ENCODE results near the gene ASTL.

The ASTL gene

DNA sequence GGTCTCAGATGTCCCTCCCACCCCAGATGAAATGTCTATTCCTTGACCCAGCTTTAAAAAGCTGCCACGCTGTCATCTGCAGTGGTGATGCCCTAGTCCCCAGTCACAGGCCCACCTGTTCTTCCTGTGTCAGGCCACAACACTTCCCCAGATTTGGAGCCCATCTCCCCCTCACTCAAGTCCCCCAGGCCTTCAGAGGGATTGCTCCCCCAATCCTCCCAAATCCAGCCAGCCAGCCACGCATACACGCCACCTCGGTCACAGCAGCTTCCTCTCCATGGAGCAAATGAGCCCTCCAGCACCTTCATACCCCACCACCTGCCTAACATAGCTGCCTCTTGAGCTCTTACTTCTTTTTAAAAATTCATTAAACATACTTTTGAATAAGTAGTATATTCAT is 7.8 kb downstream of the ASTL start:
- no peak for DNase-seq (ENCODE audit: low read depth)

DNA sequence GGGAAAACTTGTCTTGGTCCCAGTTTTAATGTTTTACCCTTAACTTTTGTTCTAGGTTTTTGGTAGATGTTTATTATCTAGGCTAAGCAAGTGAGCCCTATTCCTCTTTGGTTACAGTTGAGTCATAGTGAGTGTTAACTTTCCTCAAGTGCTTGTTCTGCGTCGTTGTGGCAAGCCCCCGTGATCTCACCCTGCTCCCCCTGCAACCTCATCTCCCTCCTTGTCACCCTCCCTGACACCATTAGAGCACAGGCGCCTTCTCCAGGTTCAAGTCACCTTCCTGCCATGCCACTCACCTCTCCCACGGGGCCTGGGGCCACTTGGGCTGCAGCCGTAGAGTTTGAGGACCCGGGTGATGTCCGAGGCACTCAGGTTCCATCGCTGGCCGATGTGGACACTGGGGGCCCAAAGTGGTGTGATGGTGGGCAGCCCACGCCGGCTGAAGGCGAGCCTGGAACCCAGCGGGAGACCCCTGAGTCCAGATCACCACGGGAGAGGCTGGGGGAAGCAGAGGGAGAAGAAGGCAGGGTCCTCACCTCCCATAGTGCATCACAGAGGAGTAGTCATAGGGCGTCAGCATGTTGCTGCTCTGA is 8.7 kb downstream of the ASTL start:
- no peak for DNase-seq (ENCODE audit: low read depth)

DNA sequence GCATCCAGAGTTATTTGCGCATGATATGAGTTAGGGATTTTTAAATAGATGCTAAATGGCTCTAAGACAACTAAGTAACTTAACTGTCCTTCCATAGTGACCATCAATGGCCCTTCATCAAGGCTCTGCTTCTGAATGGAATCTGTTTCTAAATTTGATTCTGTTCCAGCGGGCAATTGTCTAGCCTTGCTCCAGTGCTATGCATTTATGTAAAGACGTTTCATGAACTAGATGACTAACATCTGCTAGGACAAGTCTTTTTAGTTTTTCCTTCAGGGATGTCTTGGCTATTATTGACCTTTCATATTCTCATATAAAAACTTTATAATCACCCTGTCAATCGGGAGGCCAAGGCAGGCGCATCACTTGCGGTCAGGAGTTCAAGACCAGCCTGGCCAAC is 9.8 kb downstream of the ASTL start:
- DNase-seq (ENCODE audit: low read depth) = no peak

DNA sequence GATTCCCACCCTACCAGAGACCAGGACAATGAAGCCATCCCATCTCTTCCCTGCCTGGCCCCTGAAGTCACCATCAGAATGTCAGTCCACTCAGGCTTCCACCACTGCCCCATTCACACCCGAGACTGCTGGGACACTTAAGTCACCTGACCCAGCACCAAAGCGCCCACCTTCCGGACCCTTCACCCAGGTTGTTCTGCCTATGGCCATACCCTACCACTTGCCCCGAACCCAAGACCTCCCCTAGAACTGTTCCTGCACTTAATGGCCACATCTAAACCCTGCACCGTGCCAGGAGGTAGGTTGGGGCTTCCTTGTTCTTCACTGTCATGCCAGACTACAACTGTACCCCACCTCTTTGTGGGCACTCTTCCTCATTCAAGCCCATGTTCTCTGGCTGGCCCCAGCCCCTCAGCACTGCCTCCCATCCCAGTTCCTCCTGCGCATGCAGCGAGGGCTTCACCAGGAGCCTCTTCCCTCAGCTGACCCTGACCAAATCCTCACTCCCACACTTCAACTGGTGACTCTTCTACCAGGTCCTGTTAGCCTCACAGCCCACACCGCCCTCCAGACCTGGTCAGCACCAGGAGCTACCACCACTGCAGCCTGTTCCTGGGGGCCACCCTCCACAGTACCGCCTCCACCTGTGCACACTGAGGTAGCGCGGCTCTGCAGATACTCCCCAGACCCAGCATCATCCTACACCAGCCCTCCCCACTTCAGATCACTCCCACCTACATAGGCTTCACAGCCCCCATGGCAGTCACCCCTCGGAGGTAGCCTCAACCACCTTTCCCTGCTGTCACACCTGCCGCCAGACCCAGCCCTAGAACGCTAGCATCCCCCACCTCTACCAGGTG is 13.7 kb downstream of the ASTL start:
- DNase-seq (ENCODE audit: low read depth) = no peak

DNA sequence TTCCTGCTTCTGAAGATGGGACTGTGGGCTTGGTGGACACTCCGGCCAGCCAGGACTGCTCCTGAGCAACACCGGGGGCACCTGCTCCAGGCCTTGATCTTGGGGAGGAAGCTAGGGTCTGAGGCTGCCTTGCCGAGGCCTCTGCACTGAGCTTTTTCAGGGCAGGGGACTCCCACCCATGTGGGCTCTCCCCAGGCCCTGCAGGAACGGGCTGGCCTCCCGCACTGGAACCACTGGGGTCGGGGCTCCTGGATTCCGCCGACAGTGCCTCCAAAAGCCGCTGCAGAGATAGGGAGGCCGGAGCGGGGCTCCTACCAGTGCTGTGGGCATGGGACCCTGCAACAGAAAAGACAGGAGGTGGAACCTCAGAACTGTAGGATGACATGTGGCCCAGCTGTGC is 14.4 kb downstream of the ASTL start:
- no peak for DNase-seq (ENCODE audit: low read depth)

DNA sequence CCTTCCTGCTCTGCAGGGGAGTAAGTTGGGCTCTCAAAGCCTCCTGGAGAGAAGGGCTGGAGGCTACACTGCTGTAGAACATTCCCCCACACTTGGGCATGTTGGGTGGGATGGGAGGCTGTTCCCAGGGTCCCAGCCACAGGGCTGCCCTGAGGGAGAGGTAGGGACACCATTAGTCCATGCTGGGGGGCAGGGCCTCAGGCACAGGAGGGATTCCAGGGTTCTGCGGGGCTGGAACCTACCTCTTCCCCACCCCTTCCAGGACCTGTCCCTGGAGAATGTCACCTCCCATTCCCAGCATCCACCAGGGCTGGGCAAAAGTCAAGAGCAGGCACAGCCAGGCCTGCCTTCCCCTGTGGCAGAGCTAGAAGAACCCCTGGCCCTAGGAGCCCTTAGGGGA is 15.0 kb downstream of the ASTL start:
- DNase-seq (ENCODE audit: low read depth) = no peak

DNA sequence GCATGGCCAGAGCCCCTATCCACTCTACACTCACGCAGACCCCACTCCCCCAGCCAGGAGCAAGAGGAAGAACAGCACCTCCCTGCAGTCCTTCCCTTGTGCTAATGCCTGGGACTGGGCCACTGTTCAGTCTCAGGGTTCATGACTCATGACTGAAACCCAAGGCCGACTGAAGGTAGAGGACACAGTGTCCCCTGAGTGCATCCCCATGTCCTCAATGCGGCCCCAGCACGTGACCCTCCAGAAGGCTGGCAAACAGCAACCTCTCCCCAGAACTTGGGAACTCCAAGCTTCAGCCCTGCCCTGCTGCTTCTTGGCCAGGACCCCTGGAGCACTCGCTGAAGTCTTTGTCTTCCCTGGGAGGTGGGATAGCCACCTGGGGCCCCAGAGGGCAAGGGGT is 15.9 kb downstream of the ASTL start:
- DNase-seq (ENCODE audit: low read depth) = no peak

DNA sequence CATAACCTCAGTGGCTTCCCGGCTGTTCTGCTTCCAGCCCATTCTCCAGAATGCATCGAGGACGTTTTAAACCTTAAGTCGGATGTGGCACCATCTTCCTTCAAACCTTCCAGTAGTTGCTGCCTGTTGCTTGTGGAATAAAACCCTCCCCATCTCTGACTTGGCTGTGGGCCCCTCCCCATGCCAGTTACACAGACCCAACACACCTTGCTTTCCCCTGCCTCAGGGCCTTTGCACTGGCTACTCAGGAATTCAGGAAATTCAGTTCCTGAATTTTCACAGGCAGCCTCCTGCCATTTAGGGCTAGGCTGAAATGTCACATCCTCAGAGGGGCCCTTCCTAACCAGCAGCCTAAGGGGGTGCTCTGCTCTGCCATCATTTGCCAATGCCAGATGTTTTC is 16.9 kb downstream of the ASTL start:
- no peak for DNase-seq (ENCODE audit: low read depth)

DNA sequence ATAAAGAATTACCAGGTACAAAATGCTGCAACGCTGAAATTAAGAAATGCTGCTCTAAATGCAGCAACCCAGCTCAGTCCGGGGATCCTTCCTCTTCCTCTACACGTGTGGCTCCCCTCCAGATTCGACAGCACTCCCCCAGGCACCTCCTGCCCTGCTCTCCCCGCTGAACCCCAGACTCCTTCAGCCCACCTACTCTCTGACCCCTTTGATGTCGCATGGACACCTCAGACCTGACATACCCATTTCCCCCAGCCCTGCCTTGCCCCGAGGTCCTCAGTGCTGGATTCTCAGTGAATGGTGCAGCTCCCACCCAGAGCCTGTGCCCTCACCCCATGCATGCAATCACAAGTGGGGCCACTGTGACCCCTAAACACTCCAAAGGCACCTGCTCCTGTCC is 17.3 kb downstream of the ASTL start:
- DNase-seq (ENCODE audit: low read depth) = no peak

DNA sequence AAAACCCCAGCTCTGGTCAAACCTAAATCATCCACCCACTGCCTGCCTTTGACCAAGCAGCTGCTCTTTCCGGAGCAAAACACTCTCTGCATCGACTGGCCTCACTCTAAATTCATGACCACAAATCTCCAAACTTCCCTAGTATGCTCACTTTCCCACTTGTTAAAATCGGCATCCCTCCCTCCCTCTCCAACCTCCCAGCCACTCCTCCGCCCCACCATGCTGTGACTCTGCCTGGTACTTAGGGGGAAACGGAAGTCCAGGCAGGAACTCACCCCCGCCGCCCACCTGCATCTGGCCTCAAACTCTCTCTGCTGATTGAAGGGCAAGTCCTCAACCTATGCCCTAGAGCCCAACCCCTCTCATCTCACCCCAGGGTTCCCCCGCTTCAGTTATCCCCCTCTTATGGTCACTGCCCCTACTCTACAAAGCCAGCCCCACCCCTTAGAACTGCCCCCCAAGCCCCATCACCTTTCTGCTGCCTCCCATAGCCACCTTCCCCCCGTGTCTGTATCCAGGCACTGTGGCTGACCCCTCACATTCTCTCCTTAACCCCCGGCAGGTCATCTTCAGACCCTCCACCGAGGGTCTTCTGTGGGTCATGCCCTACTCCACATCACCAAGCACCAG is 18.1 kb downstream of the ASTL start:
- DNase-seq (ENCODE audit: low read depth) = no peak

DNA sequence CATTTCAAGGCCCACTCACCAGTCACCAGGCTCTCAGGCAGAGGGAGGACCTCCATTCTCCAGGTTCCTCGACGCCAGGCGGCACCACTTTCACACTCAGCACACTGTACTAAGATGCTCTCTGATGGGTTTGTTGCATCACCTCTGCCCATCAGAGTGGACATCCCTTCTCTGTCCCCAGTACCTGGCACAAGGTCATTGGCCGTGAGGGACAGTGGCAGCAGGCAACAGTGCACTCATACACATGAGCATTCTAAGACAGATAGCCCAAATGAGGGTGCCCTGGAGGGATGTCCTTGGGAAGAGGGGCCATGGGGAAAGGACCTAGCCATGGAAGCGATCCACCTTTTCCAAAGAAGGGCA is 18.9 kb downstream of the ASTL start:
- DNase-seq (ENCODE audit: low read depth) = no peak

DNA sequence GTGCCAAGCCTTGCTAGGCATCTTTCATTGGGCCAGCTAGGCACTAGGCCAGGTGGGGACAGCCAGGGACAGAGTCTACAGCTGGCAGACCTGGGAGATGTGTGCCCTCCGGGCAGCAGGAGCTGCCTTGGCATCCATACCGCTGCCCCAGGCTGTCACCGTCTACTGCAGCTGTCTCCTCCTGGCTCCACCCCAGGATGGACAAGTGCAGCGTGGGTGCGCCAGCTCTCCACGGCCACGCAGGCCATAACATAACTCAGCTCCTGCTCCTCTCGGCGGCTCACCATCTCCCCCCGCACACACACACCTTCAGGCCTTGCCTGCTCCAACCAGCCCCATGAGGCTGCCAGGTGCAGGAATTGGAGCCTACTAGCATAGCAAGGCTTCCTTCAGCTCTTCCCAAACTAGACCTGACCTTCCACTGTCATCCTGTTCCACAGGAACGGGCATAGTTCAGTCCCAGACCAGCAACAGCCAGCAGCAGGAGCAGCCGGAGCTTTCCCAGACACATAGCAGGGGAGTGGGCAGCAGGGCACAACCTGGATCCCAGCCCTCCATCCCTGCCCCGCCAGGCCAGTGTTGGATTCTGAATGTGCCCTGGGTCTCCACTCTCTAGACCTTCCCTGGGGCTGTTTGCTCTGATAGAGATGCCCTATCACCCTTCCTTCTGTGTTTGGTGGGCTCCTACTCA is 19.5 kb downstream of the ASTL start:
- no peak for DNase-seq (ENCODE audit: low read depth)

DNA sequence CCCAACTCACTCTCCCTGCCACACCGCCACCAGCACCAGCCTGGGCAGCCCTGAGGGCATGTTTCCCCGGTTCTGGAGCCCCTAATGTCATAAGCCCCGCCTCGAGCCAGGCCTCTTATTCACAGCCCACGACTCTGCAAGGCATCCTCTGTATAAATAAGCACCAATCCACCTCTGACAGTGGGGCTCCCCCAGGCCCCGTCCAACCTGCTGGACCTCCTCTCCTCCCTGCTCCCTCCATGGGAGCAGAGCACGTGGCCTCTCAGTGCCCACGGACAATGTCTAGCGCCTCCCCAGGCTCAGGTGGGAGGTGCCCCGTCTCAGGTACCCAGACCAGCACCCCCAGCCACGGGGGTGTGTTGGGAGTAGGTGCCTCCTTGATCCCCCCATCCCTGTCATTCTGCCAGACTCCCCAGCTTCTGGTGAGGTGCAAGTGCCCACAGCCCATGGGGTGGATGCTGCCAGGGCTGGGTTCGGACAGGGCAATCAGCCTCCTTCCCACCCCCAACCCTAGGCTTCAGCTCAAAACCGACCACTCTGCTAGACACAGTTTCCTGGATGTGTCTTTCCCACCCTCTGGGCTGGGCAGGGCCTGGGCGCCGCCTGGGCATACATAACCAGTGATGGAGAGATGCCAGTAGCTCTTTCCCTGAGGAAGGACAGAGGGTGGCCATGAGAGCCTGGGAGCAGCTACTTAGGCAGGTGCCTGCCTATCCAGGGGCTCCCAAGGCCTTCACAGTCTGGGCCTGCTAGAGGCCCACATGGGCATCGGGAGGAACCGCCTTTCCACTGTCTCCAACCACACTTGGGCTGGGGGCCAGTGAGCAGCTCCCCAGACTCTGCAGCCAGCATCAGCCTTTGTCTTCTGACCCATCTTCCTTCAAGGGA is 20.4 kb downstream of the ASTL start:
- DNase-seq (ENCODE audit: low read depth) = no peak

DNA sequence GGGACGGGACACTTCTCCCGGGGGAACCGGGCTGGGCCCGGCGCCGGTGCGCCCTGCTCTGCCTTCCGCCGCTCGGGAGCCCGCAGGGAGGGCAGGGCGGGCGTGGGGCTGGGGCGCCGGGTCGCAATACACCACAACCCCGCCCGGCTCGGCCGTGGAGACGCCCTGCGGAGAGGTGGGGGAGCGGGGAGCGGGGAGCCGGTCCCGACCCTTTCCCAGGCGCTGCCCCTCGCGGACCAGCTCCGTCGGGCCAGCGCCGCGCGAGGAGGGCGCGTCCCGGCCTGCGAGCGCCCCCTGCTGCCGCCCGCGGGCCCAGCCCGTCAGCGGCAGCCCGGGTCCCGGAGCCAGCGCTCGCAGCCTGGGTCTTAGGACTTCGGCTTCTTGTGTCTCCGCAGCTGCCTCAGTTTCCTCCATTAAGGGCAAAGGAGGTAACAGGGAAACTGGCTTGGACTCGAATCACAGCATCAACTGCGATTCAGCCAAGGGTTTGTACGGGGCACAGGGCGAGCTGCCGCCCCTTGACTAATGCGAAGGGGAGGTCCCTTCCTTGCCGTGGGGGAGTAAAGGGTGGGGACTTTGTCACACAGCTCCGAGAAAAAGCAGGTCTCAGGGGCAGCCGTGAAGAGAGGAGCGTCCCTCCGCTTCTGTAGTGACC is 21.3 kb downstream of the ASTL start:
- DNase-seq (ENCODE audit: low read depth) = peak; percentile 24

DNA sequence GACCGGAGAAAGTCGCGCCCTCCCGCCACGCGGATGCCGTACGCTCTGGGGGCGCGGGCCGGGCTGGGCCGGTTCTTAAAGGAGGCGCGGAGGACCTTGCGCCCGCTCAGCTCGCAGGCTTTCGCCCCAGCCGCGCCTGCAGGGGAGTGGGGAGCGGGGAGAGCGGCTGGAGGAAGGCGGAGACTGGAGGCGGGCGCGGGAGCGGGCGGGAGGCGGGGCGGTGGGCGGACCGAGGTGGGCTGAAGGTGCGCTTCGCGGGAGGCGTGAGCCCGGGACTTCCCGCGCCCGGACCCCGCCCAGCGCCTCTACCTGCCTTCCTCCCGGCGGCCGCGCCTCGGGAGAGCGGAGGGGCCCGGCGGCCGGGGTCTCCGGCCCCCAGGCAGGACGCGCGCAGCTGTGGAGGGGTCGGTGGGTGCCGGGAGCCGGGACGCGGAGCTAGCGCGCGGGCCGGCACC is 21.9 kb downstream of the ASTL start, which contains the start of gene ADRA2B:
Gene ADRA2B (minus strand): TSS at position 148 of the 455 bp plus-strand sequence. CDS start 422 bp downstream, outside the sequence.
- DNase-seq (ENCODE audit: low read depth) = peak; percentile 73

DNA sequence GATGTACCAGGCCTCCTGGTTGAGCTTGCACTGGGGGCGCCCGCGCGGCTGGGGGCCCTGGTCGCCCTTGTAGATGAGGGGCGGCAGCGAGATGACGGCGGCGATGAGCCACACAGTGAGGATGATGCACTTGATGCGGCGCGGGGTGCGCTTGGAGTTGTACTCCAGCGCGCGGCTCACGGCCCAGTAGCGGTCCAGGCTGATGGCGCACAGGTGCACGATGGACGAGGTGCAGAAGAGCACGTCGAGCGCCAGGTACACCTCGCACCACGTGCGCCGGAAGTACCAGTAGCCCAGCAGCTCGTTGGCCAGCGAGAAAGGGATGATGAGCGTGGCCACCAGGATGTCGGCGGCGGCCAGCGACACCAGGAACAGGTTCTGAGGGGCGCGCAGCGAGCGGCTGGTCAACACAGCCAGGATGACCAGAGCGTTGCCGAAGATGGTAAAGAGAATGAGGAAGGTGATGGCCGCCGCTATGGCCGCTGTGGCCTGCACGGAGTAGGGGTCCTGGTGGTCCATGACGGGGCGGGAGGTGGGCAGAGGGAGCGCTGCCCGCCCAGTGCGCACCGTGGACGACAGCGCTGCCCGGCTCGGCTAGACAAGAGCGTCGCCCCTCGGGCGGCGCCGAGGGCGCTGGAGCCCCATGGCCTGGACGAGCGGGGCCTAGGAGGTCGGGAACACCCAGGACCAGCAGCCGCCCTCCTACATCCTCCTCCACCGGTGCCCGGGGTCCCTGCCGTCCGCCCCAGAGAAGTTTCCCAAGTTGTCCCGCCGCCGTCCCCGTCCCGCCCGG is 22.5 kb downstream of the ASTL start:
- no peak for DNase-seq (ENCODE audit: low read depth)

DNA sequence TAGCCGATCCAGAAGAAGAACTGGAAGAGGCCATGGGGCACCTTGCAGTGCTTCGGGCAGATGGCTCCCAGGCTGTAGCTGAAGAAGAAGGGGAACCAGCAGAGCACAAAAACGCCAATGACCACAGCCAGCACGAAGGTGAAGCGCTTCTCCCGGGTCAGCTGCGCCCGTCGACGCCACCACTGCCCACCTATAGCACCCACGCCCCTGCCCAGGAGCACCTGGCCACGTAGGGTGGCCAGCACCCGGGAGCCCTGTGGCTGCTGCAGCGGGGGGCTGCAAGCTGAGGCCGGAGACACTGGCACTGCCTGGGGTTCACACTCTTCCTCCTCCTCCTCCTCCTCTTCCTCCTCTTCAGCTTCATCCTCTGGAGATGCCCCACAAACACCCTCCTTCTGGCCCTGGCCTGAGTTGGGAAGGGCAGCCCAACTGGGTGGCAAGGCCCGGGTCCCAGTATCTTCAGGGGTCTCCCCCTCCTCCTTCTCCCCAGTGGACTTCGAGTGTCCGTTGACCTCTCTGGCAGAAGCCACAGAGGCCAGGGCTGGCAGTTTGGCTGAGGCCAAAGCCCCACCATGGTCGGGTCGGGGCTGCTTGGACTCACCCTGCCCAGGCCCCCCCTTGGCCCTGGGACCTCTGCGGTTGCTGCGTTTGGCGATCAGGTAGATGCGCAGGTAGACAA is 23.3 kb downstream of the ASTL start:
- no peak for DNase-seq (ENCODE audit: low read depth)

DNA sequence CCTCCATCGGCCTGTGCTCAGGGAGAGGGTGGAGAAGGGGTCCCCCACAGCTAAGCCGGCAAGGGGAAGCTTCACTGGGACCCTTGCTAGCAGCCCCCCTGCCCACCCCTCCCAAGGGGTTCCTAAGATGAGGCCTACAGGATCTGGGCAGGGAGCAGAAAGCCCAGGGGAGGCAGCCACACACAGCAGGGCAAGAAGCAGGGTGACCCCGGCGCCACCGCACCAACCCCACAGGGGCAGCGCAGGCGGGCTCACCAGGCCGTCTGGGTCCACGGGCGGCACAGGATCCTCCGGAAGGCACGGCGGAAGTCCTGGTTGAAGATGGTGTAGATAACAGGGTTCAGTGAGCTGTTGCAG is 23.8 kb downstream of the ASTL start:
- no peak for DNase-seq (ENCODE audit: low read depth)

DNA sequence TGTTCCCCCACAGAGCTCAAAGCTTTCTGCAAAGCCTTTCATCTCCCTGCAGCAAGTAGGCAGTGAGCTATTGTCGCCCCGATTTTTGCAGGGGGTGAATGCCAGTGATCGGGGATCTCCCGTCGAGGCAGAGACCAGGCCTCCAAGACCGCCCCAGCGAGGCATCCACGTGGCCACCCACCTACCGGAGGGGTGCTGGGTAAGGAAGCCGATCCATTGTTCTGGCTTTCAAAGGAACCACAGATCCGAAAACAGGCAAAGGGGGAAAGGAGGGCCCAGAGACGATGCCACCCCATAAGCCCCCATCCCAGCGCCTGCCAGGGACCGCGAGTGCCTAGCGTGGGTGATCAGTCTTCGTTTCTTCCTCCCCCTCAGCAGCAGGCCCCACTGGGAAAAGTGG is 24.4 kb downstream of the ASTL start:
- no peak for DNase-seq (ENCODE audit: low read depth)

DNA sequence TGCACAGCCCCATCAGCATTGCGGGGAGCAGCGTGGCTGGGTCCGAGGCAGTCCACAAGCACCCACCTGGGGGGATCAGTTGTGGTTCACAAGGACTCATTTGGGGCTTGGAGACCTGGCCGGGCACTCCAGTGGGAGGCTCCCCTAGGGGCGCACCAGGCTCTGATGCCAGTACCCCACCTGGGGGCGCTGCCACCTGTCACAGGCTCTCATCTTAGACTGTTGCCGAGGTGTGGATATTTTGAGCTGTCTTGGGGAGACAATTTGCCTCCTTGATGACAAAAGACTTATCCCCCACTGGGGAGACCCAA is 25.0 kb downstream of the ASTL start:
- DNase-seq (ENCODE audit: low read depth) = no peak
